Mammary epithelial cell (primary cell): ENCODE results near the gene PKP3.

Experiments
- CTCF ChIP-seq, 2 donors: IDR thresholded peaks in 1 of 2; conservative IDR thresholded peaks in 1 of 2; 2 replicates each; pipeline ENCODE4 v1.5.1; 2011 to 2012; ENCODE audit warnings: inconsistent platforms in 2 of 2, low read length in 2 of 2, mild to moderate bottlenecking in 2 of 2, control low read depth in 1 of 2, low read depth in 1 of 2; ENCODE audit not compliant: insufficient read depth in 1 of 2; ENCODE audit errors: extremely low read depth in 1 of 2
- EZH2 ChIP-seq: IDR thresholded peaks from 2 replicates; pipeline ENCODE4 v1.6.1; 2012; ENCODE audit warnings: low read length, inconsistent platforms, borderline replicate concordance

GRCh38 chr11:350723-351255 lies 43.2 kb upstream of the PKP3 start:
- TF ChIP-seq CTCF (conservative IDR thresholded peaks at IDR 0.05 in 1 of 2, IDR thresholded peaks at IDR 0.05 in 1 of 2; ENCODE audit: extremely low read depth in 1 of 2, insufficient read depth in 1 of 2, low read depth in 1 of 2, low read length in 2 of 2), result no peak
- TF ChIP-seq EZH2, result no peak
